Ecto neural progenitor cell (in vitro differentiated cells): ENCODE results near the gene TRPT1.
A peak's percentile ranks its signal among the peaks of the same experiment; 100 is the strongest.

Experiments
- DNase-seq: peaks from one replicate; pipeline ENCODE4 v3.0.0-alpha.2; 2018; ENCODE audit warnings: low spot score

The TRPT1 gene

GRCh38 chr11:64208086-64208795 lies 17.7 kb downstream of the TRPT1 start:
- peak; percentile 44 for DNase-seq

- DNase-seq: peak; percentile 48
Observed at GRCh38 chr11:64207256-64208085, 18.5 kb downstream of the TRPT1 start.

GRCh38 chr11:64206457-64207255 lies 19.3 kb downstream of the TRPT1 start, which contains the start of gene FERMT3:
Gene FERMT3, plus strand, starts transcription at chr11:64206721. Its CDS starts 644 bp downstream, at chr11:64207365.
- no peak for DNase-seq

GRCh38 chr11:64204464-64204989 lies 21.5 kb downstream of the TRPT1 start:
- peak; percentile 54 for DNase-seq

GRCh38 chr11:64204080-64204440 lies 21.9 kb downstream of the TRPT1 start:
- no peak for DNase-seq

GRCh38 chr11:64203421-64204079 lies 22.4 kb downstream of the TRPT1 start:
- DNase-seq: no peak

GRCh38 chr11:64202992-64203391 lies 23.0 kb downstream of the TRPT1 start:
- no peak for DNase-seq

- DNase-seq: no peak
Observed at GRCh38 chr11:64201543-64201942, 24.4 kb downstream of the TRPT1 start.

GRCh38 chr11:64198511-64198910 lies 27.5 kb downstream of the TRPT1 start:
- no peak for DNase-seq

GRCh38 chr11:64196626-64197025 lies 29.4 kb downstream of the TRPT1 start:
- no peak for DNase-seq

- no peak for DNase-seq
Observed at GRCh38 chr11:64192434-64192833, 33.6 kb downstream of the TRPT1 start.

GRCh38 chr11:64186492-64187165 lies 39.4 kb downstream of the TRPT1 start:
- no peak for DNase-seq

GRCh38 chr11:64185693-64186491 lies 40.1 kb downstream of the TRPT1 start, which contains the start of gene STIP1:
Gene STIP1, plus strand, starts transcription at chr11:64186171. Its CDS starts 91 bp downstream, at chr11:64186262.
- peak; percentile 99 for DNase-seq

- DNase-seq: no peak
Observed at GRCh38 chr11:64185175-64185692, 40.8 kb downstream of the TRPT1 start.

GRCh38 chr11:64183890-64184289 lies 42.1 kb downstream of the TRPT1 start:
- DNase-seq: no peak

- peak; percentile 80 for DNase-seq
Observed at GRCh38 chr11:64181506-64182411, 44.2 kb downstream of the TRPT1 start.

GRCh38 chr11:64180891-64181290 lies 45.1 kb downstream of the TRPT1 start:
- no peak for DNase-seq

GRCh38 chr11:64178951-64179639 lies 46.9 kb downstream of the TRPT1 start:
- no peak for DNase-seq
